Trophoblast cell (in vitro differentiated cells and primary cell): ENCODE measurements around the gene TEX10.
A peak's percentile ranks its signal among the peaks of the same experiment; 100 is the strongest.

ENCODE experiments used
- DNase-seq, 2 donors: peaks; one replicate each; pipeline ENCODE4 v3.0.0-alpha.2; 2016
- H2AFZ ChIP-seq: 2 replicates; pipeline ENCODE4 v1.6.1; 2013; ENCODE audit warnings: low read length, moderate library complexity, mild to moderate bottlenecking; ENCODE audit not compliant: insufficient read depth, poor library complexity
- H2AK5ac ChIP-seq: 2 replicates; pipeline ENCODE4 v1.6.1; 2013; ENCODE audit warnings: mild to moderate bottlenecking, low read length
- H2BK120ac ChIP-seq: 2 replicates; pipeline ENCODE4 v1.6.1; 2013; ENCODE audit warnings: low read length, mild to moderate bottlenecking, moderate library complexity; ENCODE audit not compliant: insufficient read depth, poor library complexity
- H2BK12ac ChIP-seq: 2 replicates; pipeline ENCODE4 v1.6.1; 2013; ENCODE audit warnings: mild to moderate bottlenecking, low read length, moderate library complexity
- H2BK5ac ChIP-seq: 2 replicates; pipeline ENCODE4 v1.6.1; 2013; ENCODE audit warnings: low read length, low read depth, moderate library complexity, mild to moderate bottlenecking; ENCODE audit not compliant: poor library complexity
- H3K14ac ChIP-seq: 2 replicates; pipeline ENCODE4 v1.6.1; 2013; ENCODE audit warnings: mild to moderate bottlenecking, low read length
- H3K18ac ChIP-seq: 2 replicates; pipeline ENCODE4 v1.6.1; 2013; ENCODE audit warnings: mild to moderate bottlenecking, low read length
- H3K23ac ChIP-seq: 2 replicates; pipeline ENCODE4 v1.6.1; 2013; ENCODE audit warnings: low read length
- H3K27ac ChIP-seq: 2 replicates; pipeline ENCODE4 v1.5.1; 2013; ENCODE audit warnings: low read depth, mild to moderate bottlenecking, inconsistent platforms, low read length, moderate library complexity
- H3K27me3 ChIP-seq: 2 replicates; pipeline ENCODE4 v1.6.1; 2013; ENCODE audit warnings: inconsistent platforms, mild to moderate bottlenecking, low read length, moderate library complexity; ENCODE audit not compliant: insufficient read depth
- H3K36me3 ChIP-seq, 2 experiments: 1 replicate in 1 of 2; 2 replicates in 1 of 2; pipeline ENCODE4 v1.6.1; 2013; ENCODE audit warnings: low read length in 2 of 2, mild to moderate bottlenecking in 2 of 2, moderate library complexity in 1 of 2; ENCODE audit not compliant: insufficient read depth in 2 of 2, control insufficient read depth in 1 of 2
- H3K4ac ChIP-seq: 2 replicates; pipeline ENCODE4 v1.6.1; 2013; ENCODE audit warnings: low read depth, mild to moderate bottlenecking, low read length, moderate library complexity
- H3K4me1 ChIP-seq, 2 experiments: 1 replicate in 1 of 2; 2 replicates in 1 of 2; pipeline ENCODE4 v1.6.1; 2013; ENCODE audit warnings: low read length in 2 of 2, mild to moderate bottlenecking in 2 of 2, moderate library complexity in 1 of 2; ENCODE audit not compliant: insufficient read depth in 2 of 2, control insufficient read depth in 1 of 2
- H3K4me2 ChIP-seq: 2 replicates; pipeline ENCODE4 v1.6.1; 2013; ENCODE audit warnings: inconsistent platforms, mild to moderate bottlenecking, low read length, moderate library complexity
- H3K4me3 ChIP-seq: 2 replicates; pipeline ENCODE4 v1.5.1; 2013; ENCODE audit warnings: mild to moderate bottlenecking, low read depth, low read length, inconsistent platforms
- H3K79me1 ChIP-seq: one replicate; pipeline ENCODE4 v1.6.1; 2013; ENCODE audit warnings: low read length
- H3K79me2 ChIP-seq: 2 replicates; pipeline ENCODE4 v1.6.1; 2013; ENCODE audit warnings: low read length, mild to moderate bottlenecking; ENCODE audit not compliant: control insufficient read depth, insufficient read depth, poor library complexity
- H3K9ac ChIP-seq: 2 replicates; pipeline ENCODE4 v1.6.1; 2013; ENCODE audit warnings: mild to moderate bottlenecking, low read length
- H3K9me3 ChIP-seq: 2 replicates; pipeline ENCODE4 v1.6.1; 2013; ENCODE audit warnings: low read depth, mild to moderate bottlenecking, control low read depth, inconsistent platforms, low read length; ENCODE audit not compliant: insufficient read depth
- H4K12ac ChIP-seq: 2 replicates; pipeline ENCODE4 v1.6.1; 2013; ENCODE audit warnings: low read depth, mild to moderate bottlenecking, low read length, moderate library complexity
- H4K8ac ChIP-seq: 2 replicates; pipeline ENCODE4 v1.6.1; 2013; ENCODE audit warnings: low read depth, mild to moderate bottlenecking, low read length, moderate library complexity
- H4K91ac ChIP-seq: one replicate; pipeline ENCODE4 v1.6.1; 2013; ENCODE audit warnings: low read depth, mild to moderate bottlenecking, low read length, moderate library complexity
- WGBS: extraction: QIAGEN DNeasy Blood & Tissue Kit; methylation state at CpG from one replicate; pipeline ENCODE4 v1.1.7; 2013; ENCODE audit warnings: missing lambda C conversion rate; ENCODE audit not compliant: insufficient read length, insufficient coverage; ENCODE audit errors: extremely low coverage; 5-methylcytosine and 5-hydroxymethylcytosine counted together

TEX10 gene

DNA sequence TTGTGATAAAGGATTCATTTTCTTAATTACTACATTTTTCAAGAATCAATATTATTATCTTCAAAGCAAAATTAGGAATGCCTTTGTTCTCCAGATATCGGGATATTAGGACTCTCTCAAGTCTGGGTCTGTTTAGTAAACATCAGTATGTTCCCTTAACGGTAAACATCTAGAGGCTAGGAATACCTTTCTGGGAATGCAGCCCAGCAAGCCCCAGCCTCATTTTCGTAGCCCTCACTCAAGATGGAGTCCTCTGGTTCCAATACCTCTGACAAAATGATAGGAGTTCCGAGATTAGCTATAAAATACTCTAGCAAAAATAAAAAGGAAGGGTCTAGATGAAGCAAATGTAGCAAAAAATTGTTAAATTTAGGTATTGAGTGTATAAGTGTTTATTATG lies 84.5 kb downstream of the TEX10 start:
- H3K9me3 ChIP-seq: no peaks in the 10 kb centered on the region
- WGBS: no CpG with 5 or more reads among the region's 4 CpGs

GRCh38 chr9:100267211-100267610 lies 85.5 kb downstream of the TEX10 start:
- Histone ChIP-seq H3K4me2 (no peak overlapping the region), H2BK120ac (no peak overlapping the region), H3K79me1 (no peaks in the 10 kb centered on the region), H3K14ac (no peak overlapping the region), H3K36me3 (no peaks in the 10 kb centered on the region), H3K18ac (no peak overlapping the region), H3K23ac (no peak overlapping the region), H3K4me3 (no peak overlapping the region), H4K8ac (no peak overlapping the region), H3K27me3 (no peaks in the 10 kb centered on the region), H3K4ac (no peak overlapping the region), H3K4me1 (peaks cover 0 to 3% of the 10 kb centered on the region in 2 experiments), H3K9ac (no peak overlapping the region), H2BK5ac (no peak overlapping the region), H3K27ac (no peak overlapping the region), H4K12ac (no peak overlapping the region), H3K9me3 (no peaks in the 10 kb centered on the region), H3K79me2 (no peaks in the 10 kb centered on the region), H2AK5ac (no peak overlapping the region), H2AFZ (no peak overlapping the region), H2BK12ac (no peak overlapping the region), H4K91ac (no peak overlapping the region)
- no CpG with 5 or more reads among the region's 3 CpGs for WGBS
- no peak for DNase-seq

More for the DNA sequence above, 84.5 kb downstream of the TEX10 start:
- no peaks in the 10 kb centered on the region for H3K79me1 ChIP-seq
- peak; percentile 23 to 64 for DNase-seq
- no peak overlapping the region for H2AFZ ChIP-seq
- H3K79me2 ChIP-seq: no peaks in the 10 kb centered on the region
- no peak overlapping the region for H3K4me2 ChIP-seq
- no peak overlapping the region for H4K8ac ChIP-seq
- no peak overlapping the region for H3K4ac ChIP-seq
- H2BK120ac ChIP-seq: no peak overlapping the region
- H3K14ac ChIP-seq: no peak overlapping the region
- H3K27me3 ChIP-seq: no peaks in the 10 kb centered on the region
- no peak overlapping the region for H2BK5ac ChIP-seq
- H3K4me3 ChIP-seq: no peak overlapping the region
- H4K12ac ChIP-seq: no peak overlapping the region
- H3K9ac ChIP-seq: no peak overlapping the region
- no peak overlapping the region for H3K23ac ChIP-seq
- H3K27ac ChIP-seq: no peak overlapping the region
- H4K91ac ChIP-seq: no peak overlapping the region
- peaks cover 1 to 2% of the 10 kb centered on the region in 2 experiments for H3K36me3 ChIP-seq
- H2AK5ac ChIP-seq: no peak overlapping the region
- H3K4me1 ChIP-seq: peaks cover 0 to 3% of the 10 kb centered on the region in 2 experiments
- H3K18ac ChIP-seq: no peak overlapping the region
- H2BK12ac ChIP-seq: no peak overlapping the region
